Coronary artery (tissue), 2 donors: ENCODE data around the gene FLCN.

ENCODE experiments used
- DNase-seq: peaks from one replicate; pipeline ENCODE4 v3.0.0-alpha.2; 2017; ENCODE audit warnings: low spot score
- H3K27ac ChIP-seq, 2 donors: fragments of 200-600 bp; sonication (generic); one replicate each; pipeline ENCODE4 v1.5.1; 2016 to 2019
- H3K4me3 ChIP-seq: fragments of 200-600 bp; sonication (generic); 2 replicates; pipeline ENCODE4 v1.5.1; 2016; ENCODE audit warnings: mild to moderate bottlenecking, moderate library complexity
- TF ChIP-seq, protein P1 (sequence below): fragments of 200-600 bp; sonication (generic); IDR thresholded peaks from one replicate; pipeline ENCODE4 v1.5.1; 2019; ENCODE audit warnings: antibody characterized with exemption

The FLCN gene

DNA sequence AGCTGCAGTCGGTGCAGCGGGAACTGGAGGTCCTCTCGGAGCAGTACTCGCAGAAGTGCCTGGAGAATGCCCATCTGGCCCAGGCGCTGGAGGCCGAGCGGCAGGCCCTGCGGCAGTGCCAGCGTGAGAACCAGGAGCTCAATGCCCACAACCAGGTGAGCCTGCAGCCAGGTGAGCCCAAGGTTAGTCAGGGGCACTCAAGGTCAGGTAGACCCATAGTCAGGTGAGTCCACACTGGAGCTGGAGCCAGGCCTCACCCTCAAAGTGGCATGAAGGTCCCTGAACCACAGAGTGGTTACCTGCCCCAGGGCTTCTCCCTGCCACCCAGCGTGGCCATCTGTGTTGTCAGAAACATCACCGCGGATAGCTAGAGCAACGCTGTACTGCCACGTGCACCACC is 63.0 kb downstream of the FLCN start:
- no peak for DNase-seq
- TF ChIP-seq, protein P1, sequence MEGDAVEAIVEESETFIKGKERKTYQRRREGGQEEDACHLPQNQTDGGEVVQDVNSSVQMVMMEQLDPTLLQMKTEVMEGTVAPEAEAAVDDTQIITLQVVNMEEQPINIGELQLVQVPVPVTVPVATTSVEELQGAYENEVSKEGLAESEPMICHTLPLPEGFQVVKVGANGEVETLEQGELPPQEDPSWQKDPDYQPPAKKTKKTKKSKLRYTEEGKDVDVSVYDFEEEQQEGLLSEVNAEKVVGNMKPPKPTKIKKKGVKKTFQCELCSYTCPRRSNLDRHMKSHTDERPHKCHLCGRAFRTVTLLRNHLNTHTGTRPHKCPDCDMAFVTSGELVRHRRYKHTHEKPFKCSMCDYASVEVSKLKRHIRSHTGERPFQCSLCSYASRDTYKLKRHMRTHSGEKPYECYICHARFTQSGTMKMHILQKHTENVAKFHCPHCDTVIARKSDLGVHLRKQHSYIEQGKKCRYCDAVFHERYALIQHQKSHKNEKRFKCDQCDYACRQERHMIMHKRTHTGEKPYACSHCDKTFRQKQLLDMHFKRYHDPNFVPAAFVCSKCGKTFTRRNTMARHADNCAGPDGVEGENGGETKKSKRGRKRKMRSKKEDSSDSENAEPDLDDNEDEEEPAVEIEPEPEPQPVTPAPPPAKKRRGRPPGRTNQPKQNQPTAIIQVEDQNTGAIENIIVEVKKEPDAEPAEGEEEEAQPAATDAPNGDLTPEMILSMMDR, result no peak

DNA sequence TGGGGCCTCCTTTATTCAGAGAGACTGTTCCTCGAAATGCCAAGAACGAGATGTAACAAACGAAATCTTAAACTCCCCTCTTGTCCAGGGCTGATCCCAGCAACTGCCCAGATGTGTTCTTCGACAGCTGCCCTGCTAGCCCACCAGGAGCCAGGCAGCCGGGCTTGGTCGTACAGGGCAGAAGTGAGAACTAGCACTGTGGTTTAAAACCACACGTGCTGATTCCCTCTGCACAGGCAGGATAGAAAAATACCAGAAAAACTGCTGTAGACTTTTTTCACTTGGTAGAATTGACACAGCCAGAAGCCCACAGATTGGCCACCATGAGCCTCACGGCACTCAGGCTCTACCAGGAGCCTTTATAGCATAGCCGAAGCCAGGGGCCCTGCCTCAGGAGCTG is 64.0 kb downstream of the FLCN start:
- no peak for DNase-seq
- H3K27ac ChIP-seq, result no peak overlapping the region
- no peak overlapping the region for H3K4me3 ChIP-seq
- TF ChIP-seq, protein P1, result no peak

More for the DNA sequence above, 63.0 kb downstream of the FLCN start:
- no peak overlapping the region for H3K27ac ChIP-seq
- no peak overlapping the region for H3K4me3 ChIP-seq

DNA sequence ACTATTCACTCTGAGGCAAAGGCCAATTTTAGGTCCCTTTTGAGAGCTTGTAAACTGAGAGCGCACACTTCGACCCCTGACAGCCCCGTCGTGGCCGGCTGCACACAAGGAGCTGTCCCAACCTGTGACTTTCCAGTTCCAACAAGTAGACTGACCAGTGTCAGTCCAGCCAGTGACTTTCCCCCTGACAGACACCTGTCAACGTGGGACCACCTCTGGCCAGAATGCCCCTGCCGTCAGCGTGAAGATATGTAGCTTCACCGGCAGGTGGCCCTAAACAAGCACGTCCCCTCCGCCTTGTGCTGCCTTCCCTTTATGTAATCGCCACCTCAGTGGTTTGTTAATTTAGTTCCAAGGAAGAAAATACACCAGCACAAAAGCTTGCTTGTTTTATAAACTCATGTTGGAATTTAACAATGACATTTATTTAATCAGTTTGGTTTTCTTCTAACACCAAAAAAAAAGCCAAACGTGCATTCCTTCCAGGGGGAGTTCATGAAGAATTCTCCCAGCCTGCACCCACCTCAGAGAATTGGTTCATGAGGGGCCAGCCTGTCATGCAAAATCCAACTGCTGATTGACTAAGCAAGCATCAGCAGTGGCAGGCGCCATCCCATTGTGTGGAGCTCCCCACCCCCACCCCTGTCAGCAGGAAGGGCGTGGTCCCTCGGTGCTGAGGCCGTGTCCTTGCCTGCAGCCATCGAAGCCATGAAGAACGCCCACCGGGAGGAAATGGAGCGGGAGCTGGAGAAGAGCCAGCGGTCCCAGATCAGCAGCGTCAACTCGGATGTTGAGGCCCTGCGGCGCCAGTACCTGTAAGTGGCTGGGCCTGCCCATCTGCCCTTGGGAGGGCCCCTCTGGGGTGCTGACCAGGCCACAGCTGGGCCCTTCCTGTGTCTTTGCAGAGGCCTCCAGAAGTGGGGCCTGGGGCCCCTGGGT is 64.7 kb downstream of the FLCN start:
- peak overlapping the region in 1 of 2 donors; percentile 13 for H3K27ac ChIP-seq
- TF ChIP-seq, protein P1, result no peak
- H3K4me3 ChIP-seq, result no peak overlapping the region
- DNase-seq, result no peak

DNA sequence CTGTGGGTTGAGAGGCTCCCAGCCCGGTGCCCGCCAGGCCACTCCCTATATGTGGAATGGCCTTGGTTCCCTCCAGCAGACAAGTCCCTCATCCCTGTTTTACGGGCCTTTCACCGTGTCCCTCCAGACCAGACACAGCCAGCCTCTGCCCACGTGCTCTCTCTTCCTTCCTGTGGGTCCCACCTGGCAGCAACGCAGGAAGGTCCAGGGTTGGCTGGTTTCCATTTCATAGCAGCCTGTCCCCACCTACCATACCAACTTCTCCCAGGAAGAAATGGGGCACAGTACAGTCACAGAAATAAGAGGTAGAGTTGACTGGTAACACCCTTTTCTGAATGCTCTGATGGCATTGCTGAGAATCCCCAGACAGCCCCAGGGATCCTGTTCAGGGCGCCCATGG is 65.8 kb downstream of the FLCN start:
- TF ChIP-seq, protein P1, result no peak
- Histone ChIP-seq H3K4me3 (no peak overlapping the region), H3K27ac (no peak overlapping the region)
- DNase-seq, result no peak

DNA sequence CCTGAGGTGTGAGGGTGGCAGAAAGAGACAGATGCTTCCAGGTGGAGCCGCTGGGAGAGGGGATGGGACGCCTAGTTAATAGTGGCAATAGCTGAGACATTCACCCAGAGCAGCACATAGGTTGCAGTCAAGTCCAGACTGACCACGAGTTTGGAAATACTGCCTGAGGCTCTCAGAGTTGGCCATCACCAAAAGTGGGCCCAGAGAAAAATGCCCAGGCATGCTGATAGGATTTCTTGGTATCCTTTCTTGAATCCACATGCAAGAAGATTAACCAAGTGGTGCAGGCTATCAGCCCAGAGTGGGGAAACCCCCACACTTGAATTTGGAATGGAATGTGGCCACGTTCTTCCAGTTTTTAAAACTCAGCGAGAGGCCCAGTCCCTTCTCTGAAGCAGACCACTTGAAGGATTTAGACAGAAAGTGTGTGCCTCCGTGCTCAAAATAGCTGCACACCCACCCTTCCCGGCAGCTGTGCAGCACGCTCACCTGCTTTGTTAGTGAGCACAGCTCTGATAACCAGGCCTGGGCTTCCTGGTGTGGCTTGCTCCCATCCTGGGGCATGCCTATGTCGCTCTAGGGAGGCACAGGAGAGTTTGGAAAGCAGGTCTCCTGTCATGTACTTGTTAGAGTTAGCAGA is 66.5 kb downstream of the FLCN start:
- TF ChIP-seq, protein P1, result no peak
- Histone ChIP-seq H3K27ac (no peak overlapping the region), H3K4me3 (no peak overlapping the region)
- DNase-seq, result no peak

DNA sequence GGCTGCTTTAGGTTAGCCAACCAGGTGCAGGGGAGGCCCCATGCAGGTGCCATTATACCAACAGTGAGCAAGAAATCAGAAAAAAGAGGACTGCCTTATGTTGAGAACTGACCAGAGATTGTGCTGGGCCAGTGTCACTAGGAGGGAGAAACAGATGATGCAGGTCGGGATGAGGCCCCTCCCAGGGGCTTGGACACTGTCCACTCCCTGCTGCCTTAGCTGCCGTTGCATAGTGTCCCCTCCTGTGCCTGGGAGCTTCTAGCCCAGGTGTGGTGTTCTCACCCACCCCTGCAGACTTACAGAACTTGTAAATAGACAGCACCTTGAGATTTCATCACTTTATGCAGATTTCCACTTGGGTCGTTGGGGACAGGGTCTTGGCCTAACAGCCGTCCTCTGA is 67.6 kb downstream of the FLCN start:
- Histone ChIP-seq H3K27ac (no peak overlapping the region), H3K4me3 (no peak overlapping the region)
- TF ChIP-seq, protein P1, result no peak
- no peak for DNase-seq
